ENCODE data around the gene USP21.
A peak's percentile ranks its signal among the peaks of the same experiment; 100 is the strongest.

Gene USP21

DNA sequence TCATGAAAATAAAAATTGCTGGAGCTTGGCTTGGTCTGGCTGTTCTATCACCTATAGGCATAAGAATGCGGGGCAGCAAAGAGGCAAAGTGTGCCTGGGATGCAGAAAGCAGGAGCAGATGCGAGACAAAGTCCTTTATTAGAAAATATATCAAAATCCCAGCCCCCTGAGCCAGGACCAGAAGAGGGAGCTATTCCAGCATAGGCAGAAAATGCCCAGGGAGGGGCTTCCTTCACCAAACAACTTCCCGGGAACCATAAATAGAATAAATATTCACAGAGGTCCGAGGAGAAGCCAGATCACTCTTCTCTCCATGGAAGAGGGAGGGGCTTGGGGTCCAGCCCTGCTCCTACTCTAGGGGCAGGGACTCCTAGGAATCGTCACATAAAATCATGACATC lies 11.9 kb downstream of the USP21 start:
- DNase-seq (ENCODE audit: low spot score), result no peak

DNA sequence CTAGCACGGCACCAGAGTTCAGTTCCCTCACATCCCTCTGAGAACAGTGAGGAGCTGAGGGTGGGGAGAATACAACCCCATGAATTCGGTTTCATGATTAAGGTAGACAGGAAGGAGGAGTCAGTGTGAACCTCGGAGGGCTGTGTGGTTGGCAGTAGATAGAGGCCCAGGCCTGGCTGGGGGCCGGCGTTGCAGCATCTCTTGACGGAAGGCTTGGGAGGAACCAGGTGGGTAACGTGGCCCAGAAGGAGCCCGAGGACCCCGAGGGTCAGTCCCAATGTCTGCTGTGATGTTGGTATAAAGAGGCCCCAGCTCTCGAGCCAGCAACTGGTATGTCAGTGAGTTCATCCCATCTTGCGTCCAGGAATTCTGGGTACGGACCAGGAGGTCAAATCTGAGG lies 12.4 kb downstream of the USP21 start:
- DNase-seq (ENCODE audit: low spot score), result no peak

GRCh38 chr1:161172349-161172748 lies 13.0 kb downstream of the USP21 start:
- no peak for DNase-seq (ENCODE audit: low spot score)

DNA sequence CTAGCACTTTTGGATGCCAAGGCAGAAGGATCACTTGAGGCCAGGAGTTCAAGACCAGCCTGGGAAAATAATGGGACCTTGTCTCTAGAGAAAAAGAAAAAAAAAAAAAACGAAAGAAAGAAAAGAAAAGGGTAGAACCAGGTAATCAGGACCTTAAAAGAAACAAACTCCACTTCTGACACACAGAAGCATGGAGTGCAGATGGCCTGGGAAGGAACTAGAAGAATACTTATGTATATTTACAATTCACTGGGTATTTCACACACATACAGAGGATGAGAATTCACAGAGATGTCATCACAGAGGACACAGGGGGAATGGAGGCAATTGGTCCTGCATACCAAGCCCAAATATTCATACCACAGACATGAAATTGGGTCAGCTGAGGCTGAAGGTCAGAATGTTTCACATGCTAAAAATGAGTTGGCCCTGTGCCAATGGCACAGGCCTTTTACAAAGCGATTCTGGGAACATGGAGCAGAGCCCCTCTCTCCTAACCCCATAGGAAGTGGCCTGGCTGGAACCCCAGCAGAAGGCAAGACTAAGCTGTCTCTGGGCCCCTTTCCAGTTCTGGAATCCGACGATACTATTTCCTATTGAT lies 13.6 kb downstream of the USP21 start:
- DNase-seq (ENCODE audit: low spot score), result peak; percentile 33

GRCh38 chr1:161173711-161174110 lies 14.4 kb downstream of the USP21 start:
- no peak for DNase-seq (ENCODE audit: low spot score)

- DNase-seq (ENCODE audit: low spot score), result no peak
These were observed 15.6 kb downstream of the USP21 start for GRCh38 chr1:161174911-161175310.

DNA sequence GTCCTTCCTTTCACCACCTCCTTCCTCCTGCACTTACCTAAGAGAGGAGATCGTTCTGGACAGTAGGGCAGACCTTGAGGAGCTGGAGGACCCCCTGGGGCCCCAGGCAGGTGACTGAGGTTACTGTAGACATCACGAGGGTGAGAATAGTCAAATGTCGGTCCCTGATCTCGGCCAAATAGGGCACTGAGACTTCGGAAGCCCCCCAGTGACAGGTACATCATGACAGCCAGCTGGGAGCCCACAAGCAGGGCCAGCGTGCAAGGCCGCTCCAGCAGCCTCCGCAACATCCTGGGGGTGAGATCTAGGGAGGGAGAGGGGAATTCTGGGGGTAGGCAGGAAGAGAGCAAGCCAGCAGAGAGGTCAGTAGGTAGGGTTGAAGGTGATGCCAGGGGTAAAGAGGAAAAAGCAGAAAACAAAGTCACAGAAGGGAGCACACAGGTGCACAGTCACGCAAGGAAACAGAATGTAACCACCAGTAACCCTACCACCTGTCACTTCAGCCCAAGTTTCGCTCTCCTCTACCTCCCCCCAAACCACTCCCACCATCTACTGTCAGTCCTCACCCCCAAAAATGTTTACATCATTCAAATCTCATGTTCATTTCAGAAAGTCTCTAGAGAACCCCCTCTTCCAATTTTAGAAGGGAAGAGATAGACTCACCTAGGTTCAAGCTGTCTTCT lies 16.6 kb downstream of the USP21 start:
- no peak for DNase-seq (ENCODE audit: low spot score)

DNA sequence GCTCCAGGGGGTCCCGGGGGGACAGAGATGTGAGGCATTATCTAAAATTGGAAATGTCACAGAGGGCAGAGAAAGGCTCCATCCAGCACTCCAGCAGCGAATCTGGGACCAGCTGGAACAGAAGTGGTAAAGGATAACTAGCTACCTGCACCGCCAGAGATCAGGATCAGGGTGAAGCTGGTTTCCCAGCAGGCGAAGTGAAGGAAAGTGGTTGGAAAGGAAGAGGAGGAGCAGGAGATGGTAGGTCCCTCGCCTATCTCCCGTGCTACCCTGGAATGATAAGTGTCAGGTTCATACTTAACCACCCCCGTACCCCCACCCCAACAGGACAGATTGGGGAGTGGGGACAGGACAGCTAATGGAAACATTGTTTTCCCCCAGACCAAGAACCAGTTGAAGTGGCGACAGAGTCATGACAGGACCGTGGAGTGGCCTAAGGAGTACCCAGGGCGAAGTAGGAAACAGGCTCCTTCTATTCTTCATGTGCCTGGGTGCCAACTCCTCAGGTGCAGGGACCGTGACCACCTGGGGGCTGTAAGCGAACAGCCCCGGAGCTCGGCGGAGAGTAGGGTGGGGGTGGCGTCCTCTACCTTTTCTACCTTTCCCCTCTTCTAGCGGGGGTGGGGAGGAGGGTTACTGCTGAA lies 17.3 kb downstream of the USP21 start:
- peak; percentile 32 for DNase-seq (ENCODE audit: low spot score)

DNA sequence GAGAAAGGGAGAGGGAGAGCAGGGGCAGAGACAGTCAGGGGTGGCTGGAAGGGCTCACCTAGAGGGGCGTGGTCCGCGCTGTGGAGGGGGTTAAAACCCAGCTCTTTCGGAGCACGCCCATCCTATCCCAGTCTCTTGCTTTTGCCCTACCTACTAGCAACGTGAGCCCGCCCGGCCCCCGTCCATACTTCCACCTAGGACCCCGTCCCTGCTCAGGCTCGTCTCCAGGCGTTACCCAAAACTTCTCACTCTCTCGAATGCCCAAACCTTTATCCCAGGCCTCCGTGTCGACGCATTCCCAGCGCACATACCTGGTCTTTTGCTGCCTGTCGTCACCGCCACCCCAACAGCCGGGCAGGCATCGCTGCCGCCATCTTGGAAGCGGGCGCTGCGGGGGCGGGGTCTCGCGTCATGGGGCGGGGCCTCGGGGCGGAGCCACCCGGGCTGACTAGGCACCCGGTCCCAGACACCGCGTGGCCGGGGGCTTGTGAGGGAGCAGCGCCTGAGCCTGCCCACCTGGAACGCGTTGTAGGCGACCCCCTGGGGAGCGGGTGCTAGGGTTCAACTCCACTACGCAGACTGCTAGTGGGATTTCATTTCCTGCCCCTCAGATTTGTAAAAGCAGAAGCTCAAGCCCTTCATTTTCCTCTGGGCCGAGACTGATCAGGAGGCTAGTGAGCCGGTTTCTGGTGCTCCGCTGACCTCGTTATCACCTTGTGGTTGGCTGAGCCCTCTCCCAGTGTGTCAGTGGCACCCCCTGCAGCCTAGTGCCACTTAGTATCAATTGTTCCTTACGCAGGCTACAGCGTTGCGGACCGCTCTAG lies 18.0 kb downstream of the USP21 start, which contains the start of gene B4GALT3:
B4GALT3 (minus strand) TSS at position 396 of the 824 bp plus-strand sequence. CDS start 1,447 bp downstream, outside the sequence.
- peak; percentile 89 for DNase-seq (ENCODE audit: low spot score)

DNA sequence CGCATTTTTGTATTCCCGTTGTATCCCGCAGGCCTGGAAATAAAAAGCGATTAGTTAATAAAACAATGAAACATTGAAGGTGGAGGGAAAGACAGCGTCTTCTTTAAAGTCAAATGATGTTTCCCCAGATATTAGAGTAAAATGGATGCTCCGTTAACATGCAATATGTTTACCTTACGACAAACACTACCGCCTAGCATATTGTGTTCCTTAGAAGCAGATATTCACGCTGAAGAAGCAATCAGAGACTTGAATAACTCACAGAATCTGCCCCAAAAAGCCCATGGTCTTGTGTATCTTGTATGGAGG lies 18.6 kb downstream of the USP21 start:
- peak; percentile 17 for DNase-seq (ENCODE audit: low spot score)

DNA sequence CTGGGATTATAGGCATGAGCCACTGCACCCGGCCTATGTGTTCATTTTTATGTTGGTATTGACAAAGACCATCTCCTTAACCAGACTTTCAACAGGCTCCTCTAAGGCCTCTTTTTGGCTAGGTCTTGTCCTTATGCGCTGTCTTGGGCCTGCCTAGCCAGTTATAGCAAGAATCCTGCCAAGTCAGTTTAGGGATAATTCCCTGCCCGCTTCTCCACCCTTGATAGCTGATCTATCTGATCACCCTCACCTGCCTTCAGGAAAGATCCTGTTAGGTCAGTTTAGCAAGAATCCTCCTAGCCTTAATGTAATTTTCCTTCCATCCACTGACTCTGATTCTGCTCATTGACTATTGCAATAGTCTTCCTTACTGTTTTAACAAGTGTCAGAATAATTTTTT lies 20.4 kb downstream of the USP21 start:
- no peak for DNase-seq (ENCODE audit: low spot score)

DNA sequence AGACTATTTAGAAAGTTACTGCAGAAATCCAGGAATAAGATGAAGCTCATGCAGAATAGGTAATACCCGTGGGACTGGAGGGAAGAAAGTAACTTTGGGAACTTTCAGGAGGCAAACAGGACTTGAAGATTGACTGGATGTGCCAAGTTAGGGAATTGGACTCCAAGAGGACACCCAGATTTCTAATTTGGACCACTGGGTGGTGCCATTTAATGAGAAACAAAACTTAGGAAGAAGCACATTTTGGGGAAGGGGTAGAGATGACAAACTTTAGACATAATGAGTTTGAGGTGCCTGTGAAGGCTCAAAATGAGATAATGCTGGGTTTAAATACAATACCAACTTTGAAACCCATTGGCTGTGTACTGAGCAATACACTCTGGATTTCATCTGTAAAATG lies 21.3 kb downstream of the USP21 start:
- DNase-seq (ENCODE audit: low spot score), result no peak

DNA sequence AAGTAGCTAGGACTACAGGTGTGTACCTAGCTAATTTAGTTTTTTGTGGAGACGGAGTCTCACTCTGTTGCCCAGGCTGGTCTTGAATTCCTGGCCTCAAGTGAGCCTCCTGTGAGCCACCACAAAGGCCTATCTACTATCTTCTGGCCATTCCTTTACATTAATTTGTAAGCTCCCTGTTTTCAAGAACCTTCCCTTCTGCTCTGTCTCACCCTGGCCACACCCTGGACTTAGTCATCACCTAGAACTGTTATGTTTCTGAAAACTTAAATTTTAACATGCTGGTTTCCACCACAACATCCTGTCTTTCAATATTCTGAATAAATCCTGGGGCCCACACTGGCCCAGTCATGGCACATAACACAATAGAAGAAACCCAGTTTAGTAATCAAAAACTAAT lies 22.9 kb downstream of the USP21 start:
- peak; percentile 57 for DNase-seq (ENCODE audit: low spot score)

DNA sequence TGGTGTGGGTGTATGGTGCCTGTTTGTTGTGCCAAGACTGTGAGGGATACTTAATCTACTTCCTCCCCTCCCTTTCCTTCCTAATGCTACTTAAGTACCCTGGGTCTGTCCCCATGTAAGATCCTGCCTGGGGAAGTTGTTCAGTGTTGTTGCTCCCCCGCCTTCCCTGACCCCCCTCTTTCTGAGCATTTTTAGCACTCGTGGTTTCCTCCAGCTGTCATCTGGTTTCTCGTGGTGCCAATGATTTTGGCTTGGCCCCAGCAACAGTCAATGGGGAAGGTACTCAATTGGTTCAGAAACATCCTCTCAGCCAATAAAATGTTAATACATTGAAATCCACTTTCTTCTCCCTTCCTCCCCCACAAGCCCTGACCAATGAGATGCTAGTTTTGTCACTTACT lies 26.0 kb downstream of the USP21 start:
- DNase-seq (ENCODE audit: low spot score), result no peak

- no peak for DNase-seq (ENCODE audit: low spot score)
These were observed 26.5 kb downstream of the USP21 start for GRCh38 chr1:161185732-161186311.

- DNase-seq (ENCODE audit: low spot score), result no peak
These were observed 28.0 kb downstream of the USP21 start for GRCh38 chr1:161187311-161187710.

DNA sequence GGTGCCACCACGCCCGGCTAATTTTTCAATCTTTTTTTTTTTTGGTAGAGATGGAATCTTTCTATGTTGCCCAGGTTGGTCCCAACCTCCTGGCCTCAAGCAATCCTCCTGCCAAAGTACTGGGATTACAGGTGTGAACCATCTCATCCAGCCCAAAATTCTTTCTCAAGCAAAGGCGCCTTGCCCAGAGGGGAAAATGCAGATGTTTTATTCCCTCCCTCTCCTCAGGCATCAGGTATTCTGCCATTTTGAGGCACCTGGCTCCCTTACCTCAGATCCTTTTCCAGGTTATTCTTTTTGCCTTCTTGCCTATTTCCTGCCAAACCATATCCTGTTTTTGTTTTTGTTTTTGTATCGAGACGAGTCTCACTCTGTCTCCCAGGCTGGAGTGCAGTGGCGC lies 29.1 kb downstream of the USP21 start:
- no peak for DNase-seq (ENCODE audit: low spot score)

- no peak for DNase-seq (ENCODE audit: low spot score)
These were observed 29.7 kb downstream of the USP21 start for GRCh38 chr1:161189036-161189435.

GRCh38 chr1:161190962-161191521 lies 31.7 kb downstream of the USP21 start:
- DNase-seq (ENCODE audit: low spot score), result no peak

DNA sequence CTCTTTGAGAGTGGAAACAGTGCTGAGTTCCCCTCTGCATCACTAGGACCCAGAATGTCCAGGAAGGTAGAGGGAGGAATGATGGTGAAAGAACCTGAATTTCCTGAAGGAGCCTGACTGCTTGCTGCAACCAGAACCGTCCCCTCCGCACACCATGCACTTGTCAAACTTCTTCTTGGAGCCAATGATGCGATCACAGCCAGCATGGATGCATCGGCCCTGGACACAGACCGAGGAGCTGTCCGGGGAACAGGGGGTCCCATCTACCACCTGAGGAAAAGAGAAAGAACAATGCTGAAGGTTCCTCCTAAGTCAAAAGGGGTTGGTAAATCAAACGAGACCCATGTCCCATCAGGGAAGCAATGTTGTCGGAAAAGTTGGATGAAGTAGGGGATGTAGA lies 32.7 kb downstream of the USP21 start:
- DNase-seq (ENCODE audit: low spot score), result no peak

- peak; percentile 84 for DNase-seq (ENCODE audit: low spot score)
These were observed 33.5 kb downstream of the USP21 start for GRCh38 chr1:161192476-161193465.
